H1 (cell line): ENCODE data around the gene CTTNBP2NL. TPM values are rescaled to one million over a fixed set of nuclear protein-coding genes. Genes with fewer than 3 reads are reported as not detected.

Source experiments
- CTCF ChIA-PET: fragments of 300-600 bp; sonication (Branson Sonifier 250); formaldehyde crosslinking; loops from one replicate; lab custom pipeline; 2021; ENCODE audit not compliant: partially characterized antibody; lab: Charles Lee
- POLR2A ChIA-PET: fragments of 300-600 bp; sonication (Branson Sonifier 250); formaldehyde crosslinking; loops from one replicate; lab custom pipeline; 2021; ENCODE audit warnings: inconsistent platforms; ENCODE audit not compliant: partially characterized antibody; lab: Charles Lee
- DNase-seq, 2 experiments: peaks; one replicate each; pipeline versions ENCODE4 v3.0.0 to v3.0.0-alpha.2; 2010 to 2022; ENCODE audit warnings: low spot score in 2 of 2, low read depth in 1 of 2, mixed read lengths in 1 of 2
- FAIRE-seq: peaks from 2 replicates; lab custom pipeline; 2011; peaks lifted over from hg19 to GRCh38; lab: Jason Lieb, UNC
- H2AFZ ChIP-seq: 2 replicates; pipeline ENCODE4 v1.8.1; 2012; ENCODE audit warnings: low read length, inconsistent platforms
- H2AK5ac ChIP-seq: 2 replicates; pipeline ENCODE4 v1.6.1; 2013; ENCODE audit warnings: low read depth, low read length
- H2BK120ac ChIP-seq: replicated peaks from 2 replicates; pipeline ENCODE3; 2013; ENCODE audit warnings: low read depth, low read length, inconsistent platforms
- H2BK12ac ChIP-seq: 2 replicates; pipeline ENCODE4 v1.6.1; 2013; ENCODE audit warnings: low read depth, low read length
- H2BK15ac ChIP-seq: 2 replicates; pipeline ENCODE4 v1.6.1; 2013; ENCODE audit warnings: low read length
- H2BK20ac ChIP-seq: 2 replicates; pipeline ENCODE4 v1.6.1; 2013; ENCODE audit warnings: low read length
- H2BK5ac ChIP-seq: 2 replicates; pipeline ENCODE4 v1.6.1; 2013; ENCODE audit warnings: low read depth, low read length
- H3K14ac ChIP-seq: 2 replicates; pipeline ENCODE4 v1.6.1; 2013; ENCODE audit warnings: inconsistent platforms; ENCODE audit not compliant: insufficient read length
- H3K18ac ChIP-seq: 2 replicates; pipeline ENCODE4 v1.6.1; 2013; ENCODE audit warnings: low read length; ENCODE audit errors: extremely low read depth
- H3K23ac ChIP-seq: 2 replicates; pipeline ENCODE4 v1.6.1; 2013; ENCODE audit warnings: inconsistent platforms; ENCODE audit not compliant: insufficient read length
- H3K23me2 ChIP-seq: 2 replicates; pipeline ENCODE4 v1.6.1; 2013; ENCODE audit warnings: low read depth, low read length
- H3K27ac ChIP-seq: 2 replicates; pipeline ENCODE4 v1.6.1; 2011; ENCODE audit warnings: low read depth, low read length, inconsistent platforms
- H3K27me3 ChIP-seq, 4 experiments: replicated peaks in 1 of 4; 1 replicate in 1 of 4; 2 replicates in 3 of 4; pipeline versions ENCODE4 v1.6.1 to v1.8.1; 2011 to 2013; ENCODE audit warnings: low read length in 3 of 4, mild to moderate bottlenecking in 3 of 4, inconsistent platforms in 2 of 4, mixed read lengths in 2 of 4, moderate library complexity in 1 of 4; ENCODE audit not compliant: control insufficient read depth in 3 of 4, insufficient read depth in 3 of 4; ENCODE audit errors: extremely low read depth in 1 of 4
- H3K36me3 ChIP-seq, 4 experiments: 2 replicates each; pipeline versions ENCODE4 v1.6.1 to v1.8.1; 2011 to 2013; ENCODE audit warnings: mild to moderate bottlenecking in 4 of 4, low read length in 3 of 4, moderate library complexity in 2 of 4, control low read depth in 1 of 4, inconsistent platforms in 1 of 4; ENCODE audit not compliant: insufficient read depth in 4 of 4, control insufficient read depth in 2 of 4
- H3K4ac ChIP-seq: replicated peaks from 2 replicates; pipeline ENCODE3; 2013; ENCODE audit warnings: low read length, low read depth, mixed read lengths, inconsistent platforms; ENCODE audit not compliant: insufficient read length
- H3K4me1 ChIP-seq, 4 experiments: replicated peaks in 1 of 4; 1 replicate in 1 of 4; 2 replicates in 3 of 4; pipeline versions ENCODE4 v1.6.1 to v1.8.1; 2011 to 2013; ENCODE audit warnings: low read length in 3 of 4, inconsistent platforms in 2 of 4, mixed read lengths in 1 of 4; ENCODE audit not compliant: insufficient read depth in 4 of 4, control insufficient read depth in 3 of 4
- H3K4me2 ChIP-seq, 2 experiments: 2 replicates each; pipeline versions ENCODE4 v1.6.1 to v1.8.1; 2011 to 2013; ENCODE audit warnings: low read depth in 2 of 2, low read length in 2 of 2, control low read depth in 1 of 2, inconsistent platforms in 1 of 2, mild to moderate bottlenecking in 1 of 2; ENCODE audit not compliant: insufficient read depth in 1 of 2
- H3K4me3 ChIP-seq, 4 experiments: fragments of 200-600, 300-600 bp in 1 of 4; sonication (generic), shearing (Covaris generic), sonication (Bioruptor Twin) in 1 of 4; 2 replicates each; pipeline versions ENCODE4 v1.5.1 to v1.8.1; 2011 to 2016; ENCODE audit warnings: low read length in 4 of 4, low read depth in 3 of 4, control low read depth in 2 of 4, inconsistent platforms in 2 of 4, mild to moderate bottlenecking in 2 of 4, mixed read lengths in 1 of 4, moderate library complexity in 1 of 4; ENCODE audit not compliant: insufficient read depth in 2 of 4; ENCODE audit errors: extremely low read depth in 1 of 4
- H3K56ac ChIP-seq: replicated peaks from 2 replicates; pipeline ENCODE3; 2013; ENCODE audit warnings: low read depth, mild to moderate bottlenecking, mixed read lengths, low read length, inconsistent platforms; ENCODE audit not compliant: insufficient read length
- H3K79me1 ChIP-seq: 2 replicates; pipeline ENCODE4 v1.6.1; 2013; ENCODE audit warnings: low read depth, low read length, control low read depth
- H3K79me2 ChIP-seq, 2 experiments: 2 replicates each; pipeline versions ENCODE4 v1.6.1 to v1.8.1; 2012 to 2013; ENCODE audit warnings: low read length in 2 of 2, mild to moderate bottlenecking in 2 of 2, inconsistent platforms in 1 of 2; ENCODE audit not compliant: insufficient read depth in 2 of 2, control insufficient read depth in 1 of 2
- H3K9ac ChIP-seq, 4 experiments: replicated peaks in 1 of 4; 1 replicate in 1 of 4; 2 replicates in 3 of 4; pipeline versions ENCODE4 v1.6.1 to v1.8.1; 2011 to 2013; ENCODE audit warnings: low read depth in 3 of 4, low read length in 3 of 4, control low read depth in 2 of 4, mild to moderate bottlenecking in 2 of 4, moderate library complexity in 2 of 4, inconsistent platforms in 1 of 4; ENCODE audit errors: extremely low read depth in 1 of 4
- H3K9me3 ChIP-seq, 2 experiments: 2 replicates each; pipeline versions ENCODE4 v1.6.1 to v1.8.1; 2012 to 2013; ENCODE audit warnings: mild to moderate bottlenecking in 2 of 2, moderate library complexity in 2 of 2, control low read depth in 1 of 2, inconsistent platforms in 1 of 2, low read depth in 1 of 2, low read length in 1 of 2, mixed read lengths in 1 of 2; ENCODE audit not compliant: insufficient read depth in 2 of 2
- H4K20me1 ChIP-seq, 2 experiments: replicated peaks in 1 of 2; 2 replicates each; pipeline versions ENCODE3 to v1.8.1; 2011 to 2013; ENCODE audit warnings: inconsistent platforms in 2 of 2, low read length in 2 of 2, mild to moderate bottlenecking in 1 of 2; ENCODE audit not compliant: insufficient read depth in 2 of 2, control insufficient read depth in 1 of 2
- H4K5ac ChIP-seq: 2 replicates; pipeline ENCODE4 v1.6.1; 2013; ENCODE audit warnings: low read length, low read depth, mixed read lengths, inconsistent platforms; ENCODE audit not compliant: insufficient read length
- H4K8ac ChIP-seq: 2 replicates; pipeline ENCODE4 v1.8.0; 2013; ENCODE audit warnings: mild to moderate bottlenecking, moderate library complexity, low read length, inconsistent platforms; ENCODE audit not compliant: insufficient read depth; ENCODE audit errors: extremely low read depth
- H4K91ac ChIP-seq: replicated peaks from 2 replicates; pipeline ENCODE3; 2013; ENCODE audit warnings: low read length, mixed read lengths, inconsistent platforms; ENCODE audit not compliant: insufficient read length
- BCL11A ChIP-seq, 2 experiments: IDR thresholded peaks; one replicate each; pipeline ENCODE4 v1.6.1; 2011; ENCODE audit warnings: low read depth in 2 of 2, low read length in 2 of 2, mild to moderate bottlenecking in 2 of 2
- CHD1 ChIP-seq: IDR thresholded peaks from 2 replicates; pipeline ENCODE4 v1.6.1; 2012; ENCODE audit warnings: low read depth, low read length, improper control_type of control experiment
- EZH2 ChIP-seq: fragments of 200-600 bp; sonication (generic); IDR thresholded peaks from 2 replicates; pipeline ENCODE4 v1.7.1; 2012; ENCODE audit warnings: low read depth, mild to moderate bottlenecking, moderate library complexity, low read length, inconsistent platforms; ENCODE audit not compliant: severe bottlenecking
- GABPA ChIP-seq: IDR thresholded peaks from 2 replicates; pipeline ENCODE4 v1.6.1; 2011; ENCODE audit warnings: mild to moderate bottlenecking, low read length, moderate library complexity, borderline replicate concordance; ENCODE audit not compliant: insufficient read depth
- JUND ChIP-seq: IDR thresholded peaks from 2 replicates; pipeline ENCODE4 v1.6.1; 2011; ENCODE audit warnings: mild to moderate bottlenecking, improper control_type of control experiment, low read length
- MAFK ChIP-seq: IDR thresholded peaks from 2 replicates; pipeline ENCODE4 v1.6.1; 2012; ENCODE audit warnings: low read depth, mild to moderate bottlenecking, improper control_type of control experiment, low read length
- PHF8 ChIP-seq: fragments of 200-600 bp; sonication (generic); conservative IDR thresholded peaks from 2 replicates; pipeline ENCODE4 v1.7.1; 2012; ENCODE audit warnings: low read depth, mild to moderate bottlenecking, inconsistent platforms, low read length, moderate library complexity
- SIN3A ChIP-seq, 2 experiments: IDR thresholded peaks in 1 of 2; conservative IDR thresholded peaks in 1 of 2; 2 replicates each; pipeline ENCODE4 v1.6.1; 2011 to 2012; ENCODE audit warnings: low read length in 2 of 2, improper control_type of control experiment in 1 of 2, low read depth in 1 of 2, mild to moderate bottlenecking in 1 of 2
- SIRT6 ChIP-seq: IDR thresholded peaks from one replicate; pipeline ENCODE4 v1.7.1; 2012; ENCODE audit warnings: low read length, inconsistent platforms
- SIX5 ChIP-seq: IDR thresholded peaks from 2 replicates; pipeline ENCODE4 v1.6.1; 2011; ENCODE audit warnings: mild to moderate bottlenecking, low read depth, low read length
- SP2 ChIP-seq: IDR thresholded peaks from 2 replicates; pipeline ENCODE4 v1.6.1; 2012; ENCODE audit warnings: mild to moderate bottlenecking, low read length, inconsistent platforms
- SUZ12 ChIP-seq: fragments of 200-600 bp; sonication (generic); IDR thresholded peaks from 2 replicates; pipeline ENCODE4 v1.6.1; 2012; ENCODE audit warnings: mild to moderate bottlenecking, inconsistent platforms, low read length, moderate library complexity, mixed read lengths
- TAF1 ChIP-seq: IDR thresholded peaks from 2 replicates; pipeline ENCODE4 v1.6.1; 2011; ENCODE audit warnings: mild to moderate bottlenecking, low read depth, low read length
- TBP ChIP-seq: IDR thresholded peaks from 2 replicates; pipeline ENCODE4 v1.6.1; 2011; ENCODE audit warnings: low read depth, low read length, improper control_type of control experiment
- WGBS, 2 experiments: shearing (Covaris generic) in 1 of 2; methylation state at CpG; one replicate each; pipeline versions ENCODE4 v1.1.6 to v1.1.7; 2013 to 2015; ENCODE audit warnings: low lambda C conversion rate in 2 of 2, mixed read lengths in 2 of 2, inconsistent platforms in 1 of 2, low coverage in 1 of 2, missing lambda C conversion rate in 1 of 2; ENCODE audit not compliant: insufficient replicate concordance in 2 of 2, insufficient coverage in 1 of 2, insufficient read length in 1 of 2; ENCODE audit errors: extremely low coverage in 1 of 2, missing lambda C conversion rate in 1 of 2; 5-methylcytosine and 5-hydroxymethylcytosine counted together
- polyA plus RNA-seq, 7 experiments: library from polyadenylated mRNA; depleted of rRNA in 3 of 7; stranded (reverse) in 5 of 7; unstranded in 2 of 7; fragments of >200 nt in 5 of 7; fragments of 200-250 nt in 2 of 7; gene quantifications; 1 replicate in 5 of 7; 2 replicates in 1 of 7; 4 replicates in 1 of 7; pipeline versions ENCODE4 v1.2.1 to v1.2.3, GENCODE V29; 2011 to 2013; ENCODE audit warnings: missing spikeins in 2 of 7, mixed read lengths in 2 of 7
- total RNA-seq: library from RNA; stranded (reverse); fragmentation: NEBNext Ultra II Directional; extraction: Animal tissue kit (Norgen Biotek cat#: 25700); gene quantifications from 2 replicates; pipeline ENCODE4 v1.2.1, GENCODE V29; 2021
- TF ChIP-seq, protein P1 (sequence below): IDR thresholded peaks from 2 replicates; pipeline ENCODE4 v1.6.1; 2012; ENCODE audit warnings: inconsistent platforms

CTTNBP2NL gene
- total and polyA plus RNA-seq, 2 of the 8 experiments (the other 6 are each of a cell fraction or from before 2014, with no cell fraction given): 6.4 to 35.1 TPM

DNA sequence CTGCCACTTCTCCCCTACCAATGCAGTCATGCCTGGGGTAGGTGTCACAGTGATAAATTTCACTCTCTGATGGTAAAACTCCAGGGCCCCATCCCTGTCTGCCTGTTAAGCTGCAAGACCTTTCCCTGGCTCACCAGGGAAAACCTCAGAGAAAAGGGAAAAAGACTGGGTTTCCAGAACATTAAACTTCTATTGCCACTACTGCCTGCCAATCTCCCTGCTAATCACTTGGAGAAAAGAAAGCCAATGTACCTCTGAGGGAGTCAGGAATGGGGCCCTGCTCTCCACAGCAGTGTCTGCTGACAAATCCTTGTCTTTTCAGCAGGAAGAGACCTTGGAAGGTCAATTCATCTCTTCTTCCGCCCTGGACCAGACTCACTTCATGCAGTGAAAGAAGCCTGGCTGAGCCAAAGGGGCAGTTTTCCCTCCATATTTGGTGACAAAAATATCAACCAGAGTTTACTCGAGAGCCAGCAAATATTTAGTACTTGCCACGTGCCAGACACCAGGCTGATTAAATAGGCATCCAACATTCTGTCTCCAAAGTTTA is 49.1 kb upstream of the CTTNBP2NL start:
- TF ChIP-seq GABPA: no peak
- no peak for TF ChIP-seq TBP
- TF ChIP-seq, protein P1, sequence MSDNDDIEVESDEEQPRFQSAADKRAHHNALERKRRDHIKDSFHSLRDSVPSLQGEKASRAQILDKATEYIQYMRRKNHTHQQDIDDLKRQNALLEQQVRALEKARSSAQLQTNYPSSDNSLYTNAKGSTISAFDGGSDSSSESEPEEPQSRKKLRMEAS: no peak
- TF ChIP-seq PHF8: no peak
- TF ChIP-seq TAF1: no peak
- TF ChIP-seq BCL11A (IDR thresholded peaks at IDR 0.05; ENCODE audit: low read depth in 2 of 2, low read length in 2 of 2): no peak
- no peak for TF ChIP-seq SUZ12
- TF ChIP-seq JUND: no peak
- TF ChIP-seq CHD1: no peak
- no peak for TF ChIP-seq EZH2
- no peak for TF ChIP-seq SIX5
- no peak for TF ChIP-seq SP2
- TF ChIP-seq MAFK: no peak
- TF ChIP-seq SIN3A (conservative IDR thresholded peaks at IDR 0.05 in 1 of 2, IDR thresholded peaks at IDR 0.05 in 1 of 2; ENCODE audit: low read depth in 1 of 2, low read length in 2 of 2): no peak
- no peak for TF ChIP-seq SIRT6
- H4K91ac ChIP-seq: no peak overlapping the region
- no peaks in the 10 kb centered on the region for H3K36me3 ChIP-seq
- no peak overlapping the region for H3K4ac ChIP-seq
- POLR2A ChIA-PET: no interaction called here
- CTCF ChIA-PET: interaction anchor here (1.0 to 6.3 kb wide), 3 partner anchors 10 to 38 kb away, joined by 3 to 34 read pairs (median 4); no protein-coding TSS in a partner anchor
- no peak overlapping the region for H3K4me2 ChIP-seq
- no peak overlapping the region for H2BK15ac ChIP-seq
- no peak overlapping the region for H3K27ac ChIP-seq
- no peak overlapping the region for H2BK20ac ChIP-seq
- H2BK120ac ChIP-seq: no peak overlapping the region
- H2BK12ac ChIP-seq: no peak overlapping the region
- no peak overlapping the region for H3K9ac ChIP-seq
- H3K79me2 ChIP-seq: no peaks in the 10 kb centered on the region
- H2AK5ac ChIP-seq: no peak overlapping the region
- H3K56ac ChIP-seq: no peak overlapping the region
- H3K79me1 ChIP-seq: no peaks in the 10 kb centered on the region
- WGBS, 2 experiments: 92% methylated on average over 3 of the region's 3 CpGs; no CpG with 5 or more reads in 1 of the 2 experiments
- no peak for DNase-seq
- no peak overlapping the region for H4K5ac ChIP-seq
- H4K8ac ChIP-seq: no peak overlapping the region
- no peaks in the 10 kb centered on the region for H3K27me3 ChIP-seq
- no peak for FAIRE-seq
- no peaks in the 10 kb centered on the region for H3K23me2 ChIP-seq
- H3K14ac ChIP-seq: no peak overlapping the region
- peaks cover 0 to 4% of the 10 kb centered on the region in 2 experiments; a peak in 2 of 4 replicates for H3K9me3 ChIP-seq
- no peaks in the 10 kb centered on the region for H4K20me1 ChIP-seq
- H3K18ac ChIP-seq: no peak overlapping the region
- no peak overlapping the region for H3K4me3 ChIP-seq
- H3K4me1 ChIP-seq: no peaks in the 10 kb centered on the region
- no peak overlapping the region for H2BK5ac ChIP-seq
- no peak overlapping the region for H3K23ac ChIP-seq
- no peak overlapping the region for H2AFZ ChIP-seq
